Kidney (tissue), 14 donors: ENCODE measurements around the gene POC1A. TPM values are rescaled to one million over a fixed set of nuclear protein-coding genes. Genes with fewer than 3 reads are reported as not detected.
"Not testable (repeated sequence)": the region's sequence is repeated elsewhere in the genome, so short reads cannot be mapped to it uniquely, and the experiment has no call there.

ENCODE experiments used
- DNase-seq, 5 donors: peaks; one replicate each; pipeline ENCODE4 v3.0.0-alpha.2; 2013 to 2020
- FAIRE-seq: peaks from 2 replicates; lab custom pipeline; 2012; peaks lifted over from hg19 to GRCh38; lab: Jason Lieb, UNC
- H3K27ac ChIP-seq, 2 donors: one replicate each; pipeline ENCODE4 v1.7.0; 2013; ENCODE audit warnings: low read depth in 2 of 2, low read length in 2 of 2, inconsistent platforms in 1 of 2
- H3K27me3 ChIP-seq: one replicate; pipeline ENCODE4 v1.7.1; 2013; ENCODE audit warnings: low read length, inconsistent platforms; ENCODE audit not compliant: control insufficient read depth, insufficient read depth
- H3K36me3 ChIP-seq, 3 donors: one replicate each; pipeline versions ENCODE4 v1.7.0 to v1.7.1; 2013; ENCODE audit warnings: low read length in 3 of 3, control low read depth in 1 of 3, inconsistent platforms in 1 of 3; ENCODE audit not compliant: insufficient read depth in 3 of 3, control insufficient read depth in 2 of 3
- H3K4me1 ChIP-seq, 3 donors: one replicate each; pipeline versions ENCODE4 v1.7.0 to v1.7.1; 2013; ENCODE audit warnings: low read length in 3 of 3, inconsistent platforms in 1 of 3, low read depth in 1 of 3; ENCODE audit not compliant: control insufficient read depth in 2 of 3, insufficient read depth in 2 of 3
- H3K4me3 ChIP-seq, 3 donors: one replicate each; pipeline versions ENCODE4 v1.7.0 to v1.8.1; 2013; ENCODE audit warnings: low read length in 3 of 3, control low read depth in 1 of 3, inconsistent platforms in 1 of 3
- H3K9ac ChIP-seq, 3 donors: one replicate each; pipeline versions ENCODE4 v1.7.0 to v1.7.1; 2013; ENCODE audit warnings: low read length in 3 of 3, control low read depth in 1 of 3, inconsistent platforms in 1 of 3
- H3K9me3 ChIP-seq, 3 donors: one replicate each; pipeline versions ENCODE4 v1.7.0 to v1.7.1; 2013; ENCODE audit warnings: low read length in 3 of 3, control low read depth in 1 of 3, inconsistent platforms in 1 of 3; ENCODE audit not compliant: control insufficient read depth in 2 of 3, insufficient read depth in 1 of 3
- intact Hi-C: fragments of 100-400 bp; cut with DNase I; formaldehyde crosslinking; loops from one replicate; pipeline ENCODE4 v1.11.1; 2022
- polyA plus RNA-seq: library from polyadenylated mRNA; stranded (reverse); fragments of 350-450 nt; fragmentation: Illumina TruSeq; extraction: RNeasy Lipid Tissue Mini Kit (QIAGEN cat#74804); gene quantifications from one replicate; pipeline ENCODE4 v1.2.3, GENCODE V29; 2014; ENCODE audit warnings: low read depth, low replicate concordance; ENCODE audit not compliant: insufficient read depth
- total RNA-seq: library from RNA; stranded (reverse); fragmentation: NEBNext Ultra II Directional; extraction: Animal tissue kit (Norgen Biotek cat#: 25700); gene quantifications from one replicate; pipeline ENCODE4 v1.2.1, GENCODE V29; 2021
- TF ChIP-seq, protein P1 (sequence below): IDR thresholded peaks from 3 replicates; pipeline ENCODE4 v1.5.1; 2012; ENCODE audit warnings: mild to moderate bottlenecking, moderate library complexity, borderline replicate concordance; ENCODE audit not compliant: insufficient read depth; ENCODE audit errors: extremely low read depth
- donor health status: control.
- donor health status: control.
- donor health status: control.
- donor health status: control.
- donor health status: control.
- donor health status: DM: yes; HTN: yes; CAD: no.
- donor health status: Normal renal cell carcinoma (clear cell type).

The POC1A gene
- total and polyA plus RNA-seq, 2 donors from 2014 or later = 2.2 to 2.5 TPM

DNA sequence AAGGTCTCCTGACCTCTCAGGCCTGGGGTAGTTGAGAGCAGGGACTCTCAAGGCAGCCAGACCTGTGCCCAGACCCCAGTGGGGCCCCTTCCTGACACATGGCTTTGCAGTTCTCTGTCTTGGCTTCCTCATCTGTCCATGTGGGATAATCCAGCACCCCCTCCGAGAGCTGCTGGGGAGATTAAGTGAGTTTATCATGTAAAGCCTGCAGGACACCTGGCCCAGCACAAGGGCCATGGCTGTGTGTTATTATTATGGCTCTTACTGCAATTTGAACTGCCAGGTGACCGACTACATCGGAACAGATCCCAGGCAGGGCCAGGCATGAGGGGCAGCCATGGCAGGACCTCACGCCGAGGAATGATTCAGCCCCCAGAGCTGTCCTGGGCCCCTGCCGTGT is 110.5 kb downstream of the POC1A start:
- peaks cover 0 to 8% (median 0%) of the 10 kb centered on the region in 3 donors for H3K4me1 ChIP-seq
- H3K36me3 ChIP-seq = peaks cover 0 to 4% (median 0%) of the 10 kb centered on the region in 3 donors
- TF ChIP-seq, protein P1, sequence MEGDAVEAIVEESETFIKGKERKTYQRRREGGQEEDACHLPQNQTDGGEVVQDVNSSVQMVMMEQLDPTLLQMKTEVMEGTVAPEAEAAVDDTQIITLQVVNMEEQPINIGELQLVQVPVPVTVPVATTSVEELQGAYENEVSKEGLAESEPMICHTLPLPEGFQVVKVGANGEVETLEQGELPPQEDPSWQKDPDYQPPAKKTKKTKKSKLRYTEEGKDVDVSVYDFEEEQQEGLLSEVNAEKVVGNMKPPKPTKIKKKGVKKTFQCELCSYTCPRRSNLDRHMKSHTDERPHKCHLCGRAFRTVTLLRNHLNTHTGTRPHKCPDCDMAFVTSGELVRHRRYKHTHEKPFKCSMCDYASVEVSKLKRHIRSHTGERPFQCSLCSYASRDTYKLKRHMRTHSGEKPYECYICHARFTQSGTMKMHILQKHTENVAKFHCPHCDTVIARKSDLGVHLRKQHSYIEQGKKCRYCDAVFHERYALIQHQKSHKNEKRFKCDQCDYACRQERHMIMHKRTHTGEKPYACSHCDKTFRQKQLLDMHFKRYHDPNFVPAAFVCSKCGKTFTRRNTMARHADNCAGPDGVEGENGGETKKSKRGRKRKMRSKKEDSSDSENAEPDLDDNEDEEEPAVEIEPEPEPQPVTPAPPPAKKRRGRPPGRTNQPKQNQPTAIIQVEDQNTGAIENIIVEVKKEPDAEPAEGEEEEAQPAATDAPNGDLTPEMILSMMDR = no peak
- H3K27ac ChIP-seq = no peak overlapping the region
- no peaks in the 10 kb centered on the region for H3K27me3 ChIP-seq
- H3K9me3 ChIP-seq = no peaks in the 10 kb centered on the region
- no peak overlapping the region for H3K4me3 ChIP-seq
- H3K9ac ChIP-seq = no peak overlapping the region
- DNase-seq (no peak), FAIRE-seq (no peak)
- intact Hi-C loops = no loop called here

GRCh38 chr3:52043039-52043438 is 111.2 kb downstream of the POC1A start:
- intact Hi-C loops, H3K4me1 ChIP-seq, DNase-seq, H3K27ac ChIP-seq, H3K9me3 ChIP-seq, H3K9ac ChIP-seq, H3K36me3 ChIP-seq, H3K27me3 ChIP-seq, H3K4me3 ChIP-seq, FAIRE-seq: not testable (repeated sequence)

DNA sequence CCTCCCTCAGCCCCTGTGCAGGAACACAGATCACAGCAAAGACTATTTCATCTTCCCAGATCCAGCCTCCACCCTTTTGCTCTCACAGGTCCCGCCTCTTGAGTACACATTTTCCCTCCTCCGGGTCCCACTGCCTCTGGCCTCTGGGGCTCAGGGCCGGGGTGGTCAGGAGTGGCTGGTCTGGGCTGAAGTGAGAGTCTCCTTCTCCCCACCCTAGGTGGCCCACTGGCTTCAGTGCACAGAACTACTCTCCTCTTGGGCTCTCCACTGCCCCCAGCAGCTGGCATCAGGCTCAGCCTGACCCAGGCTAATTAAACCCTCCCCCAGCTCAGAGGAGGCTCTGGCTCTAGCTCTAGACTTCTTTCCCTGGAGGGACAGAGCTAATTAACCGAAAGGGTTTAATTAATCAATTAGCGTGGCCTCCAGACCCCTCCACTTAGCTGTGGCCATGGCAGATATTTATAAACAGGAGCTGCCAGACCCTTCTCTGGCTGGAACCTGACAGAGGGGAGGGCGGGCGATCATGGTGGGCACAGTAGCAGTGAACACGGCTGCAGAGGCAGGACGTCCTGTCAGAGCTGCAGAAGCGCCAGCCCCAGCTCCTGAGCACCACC is 113.0 kb downstream of the POC1A start:
- intact Hi-C loops = no loop called here
- Histone ChIP-seq H3K9me3 (no peaks in the 10 kb centered on the region), H3K4me1 (peaks cover 0 to 2% (median 0%) of the 10 kb centered on the region in 3 donors), H3K9ac (no peak overlapping the region), H3K36me3 (no peaks in the 10 kb centered on the region), H3K27me3 (no peaks in the 10 kb centered on the region), H3K27ac (peak overlapping the region in 1 of 2 donors; percentile 11), H3K4me3 (no peak overlapping the region)
- TF ChIP-seq, protein P1 = no peak
- DNase-seq = peak in 4 of 5 donors; percentile 26 to 58 (median 46)
- FAIRE-seq = no peak

DNA sequence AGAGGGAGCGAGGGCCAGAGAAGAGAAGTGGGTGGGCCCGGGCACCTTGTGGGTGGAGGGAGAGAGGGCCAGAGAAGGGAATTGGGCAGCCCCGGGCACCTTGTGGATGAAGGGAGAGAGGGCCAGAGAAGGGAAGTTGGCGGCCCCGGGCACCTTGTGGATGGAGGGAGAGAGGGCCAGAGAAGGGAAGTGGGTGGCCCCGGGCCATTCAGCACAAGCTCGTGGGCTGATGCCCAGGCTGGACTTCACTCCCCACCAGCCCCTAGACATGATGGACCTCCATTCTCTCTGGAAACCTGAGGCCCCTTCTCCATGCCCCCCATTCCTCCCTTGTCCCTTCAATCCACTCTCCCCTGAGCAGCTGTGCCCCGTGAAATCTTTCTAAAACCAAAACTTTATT is 113.6 kb downstream of the POC1A start:
- Histone ChIP-seq H3K27ac (peak overlapping the region in 1 of 2 donors; percentile 11), H3K4me3 (no peak overlapping the region), H3K27me3 (no peaks in the 10 kb centered on the region), H3K9me3 (no peaks in the 10 kb centered on the region), H3K4me1 (no peaks in the 10 kb centered on the region), H3K9ac (no peak overlapping the region), H3K36me3 (no peaks in the 10 kb centered on the region)
- intact Hi-C loops = no loop called here
- FAIRE-seq (no peak), DNase-seq (no peak)
- TF ChIP-seq, protein P1 = no peak
